Measurements from ENCODE around the gene FZD1.
A peak's percentile ranks its signal among the peaks of the same experiment; 100 is the strongest.

GRCh38 chr7:91247500-91247899 is 16.7 kb upstream of the FZD1 start:
- TF ChIP-seq, protein P1, sequence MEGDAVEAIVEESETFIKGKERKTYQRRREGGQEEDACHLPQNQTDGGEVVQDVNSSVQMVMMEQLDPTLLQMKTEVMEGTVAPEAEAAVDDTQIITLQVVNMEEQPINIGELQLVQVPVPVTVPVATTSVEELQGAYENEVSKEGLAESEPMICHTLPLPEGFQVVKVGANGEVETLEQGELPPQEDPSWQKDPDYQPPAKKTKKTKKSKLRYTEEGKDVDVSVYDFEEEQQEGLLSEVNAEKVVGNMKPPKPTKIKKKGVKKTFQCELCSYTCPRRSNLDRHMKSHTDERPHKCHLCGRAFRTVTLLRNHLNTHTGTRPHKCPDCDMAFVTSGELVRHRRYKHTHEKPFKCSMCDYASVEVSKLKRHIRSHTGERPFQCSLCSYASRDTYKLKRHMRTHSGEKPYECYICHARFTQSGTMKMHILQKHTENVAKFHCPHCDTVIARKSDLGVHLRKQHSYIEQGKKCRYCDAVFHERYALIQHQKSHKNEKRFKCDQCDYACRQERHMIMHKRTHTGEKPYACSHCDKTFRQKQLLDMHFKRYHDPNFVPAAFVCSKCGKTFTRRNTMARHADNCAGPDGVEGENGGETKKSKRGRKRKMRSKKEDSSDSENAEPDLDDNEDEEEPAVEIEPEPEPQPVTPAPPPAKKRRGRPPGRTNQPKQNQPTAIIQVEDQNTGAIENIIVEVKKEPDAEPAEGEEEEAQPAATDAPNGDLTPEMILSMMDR (conservative IDR thresholded peaks at IDR 0.05; ENCODE audit: low read depth in 2 of 2), result peak; percentile 24 to 38
- TF ChIP-seq POLR2AphosphoS5 (IDR thresholded peaks at IDR 0.05; ENCODE audit: low read depth) (no peak), EZH2phosphoT487 (IDR thresholded peaks at IDR 0.05; ENCODE audit: unreplicated experiment) (no peak), EZH2 (IDR thresholded peaks at IDR 0.05; ENCODE audit: low read depth, unreplicated experiment) (no peak), CREB1 (CRISPR knock-in tag; IDR thresholded peaks at IDR 0.05; ENCODE audit: low read depth) (no peak), ZNF114 (CRISPR knock-in tag; IDR thresholded peaks at IDR 0.05) (no peak), REST (IDR thresholded peaks at IDR 0.05; ENCODE audit: unreplicated experiment) (no peak), STAT1 (IDR thresholded peaks at IDR 0.05; ENCODE audit: unreplicated experiment) (no peak), ZNF331 (CRISPR knock-in tag; IDR thresholded peaks at IDR 0.05; ENCODE audit: low read depth) (no peak), JUNB (IDR thresholded peaks at IDR 0.05; ENCODE audit: unreplicated experiment) (no peak), NANOG (IDR thresholded peaks at IDR 0.05; ENCODE audit: borderline replicate concordance) (no peak)
- TF ChIP-seq, protein P2, sequence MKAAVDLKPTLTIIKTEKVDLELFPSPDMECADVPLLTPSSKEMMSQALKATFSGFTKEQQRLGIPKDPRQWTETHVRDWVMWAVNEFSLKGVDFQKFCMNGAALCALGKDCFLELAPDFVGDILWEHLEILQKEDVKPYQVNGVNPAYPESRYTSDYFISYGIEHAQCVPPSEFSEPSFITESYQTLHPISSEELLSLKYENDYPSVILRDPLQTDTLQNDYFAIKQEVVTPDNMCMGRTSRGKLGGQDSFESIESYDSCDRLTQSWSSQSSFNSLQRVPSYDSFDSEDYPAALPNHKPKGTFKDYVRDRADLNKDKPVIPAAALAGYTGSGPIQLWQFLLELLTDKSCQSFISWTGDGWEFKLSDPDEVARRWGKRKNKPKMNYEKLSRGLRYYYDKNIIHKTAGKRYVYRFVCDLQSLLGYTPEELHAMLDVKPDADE (IDR thresholded peaks at IDR 0.05), result no peak
- TF ChIP-seq, protein P3, sequence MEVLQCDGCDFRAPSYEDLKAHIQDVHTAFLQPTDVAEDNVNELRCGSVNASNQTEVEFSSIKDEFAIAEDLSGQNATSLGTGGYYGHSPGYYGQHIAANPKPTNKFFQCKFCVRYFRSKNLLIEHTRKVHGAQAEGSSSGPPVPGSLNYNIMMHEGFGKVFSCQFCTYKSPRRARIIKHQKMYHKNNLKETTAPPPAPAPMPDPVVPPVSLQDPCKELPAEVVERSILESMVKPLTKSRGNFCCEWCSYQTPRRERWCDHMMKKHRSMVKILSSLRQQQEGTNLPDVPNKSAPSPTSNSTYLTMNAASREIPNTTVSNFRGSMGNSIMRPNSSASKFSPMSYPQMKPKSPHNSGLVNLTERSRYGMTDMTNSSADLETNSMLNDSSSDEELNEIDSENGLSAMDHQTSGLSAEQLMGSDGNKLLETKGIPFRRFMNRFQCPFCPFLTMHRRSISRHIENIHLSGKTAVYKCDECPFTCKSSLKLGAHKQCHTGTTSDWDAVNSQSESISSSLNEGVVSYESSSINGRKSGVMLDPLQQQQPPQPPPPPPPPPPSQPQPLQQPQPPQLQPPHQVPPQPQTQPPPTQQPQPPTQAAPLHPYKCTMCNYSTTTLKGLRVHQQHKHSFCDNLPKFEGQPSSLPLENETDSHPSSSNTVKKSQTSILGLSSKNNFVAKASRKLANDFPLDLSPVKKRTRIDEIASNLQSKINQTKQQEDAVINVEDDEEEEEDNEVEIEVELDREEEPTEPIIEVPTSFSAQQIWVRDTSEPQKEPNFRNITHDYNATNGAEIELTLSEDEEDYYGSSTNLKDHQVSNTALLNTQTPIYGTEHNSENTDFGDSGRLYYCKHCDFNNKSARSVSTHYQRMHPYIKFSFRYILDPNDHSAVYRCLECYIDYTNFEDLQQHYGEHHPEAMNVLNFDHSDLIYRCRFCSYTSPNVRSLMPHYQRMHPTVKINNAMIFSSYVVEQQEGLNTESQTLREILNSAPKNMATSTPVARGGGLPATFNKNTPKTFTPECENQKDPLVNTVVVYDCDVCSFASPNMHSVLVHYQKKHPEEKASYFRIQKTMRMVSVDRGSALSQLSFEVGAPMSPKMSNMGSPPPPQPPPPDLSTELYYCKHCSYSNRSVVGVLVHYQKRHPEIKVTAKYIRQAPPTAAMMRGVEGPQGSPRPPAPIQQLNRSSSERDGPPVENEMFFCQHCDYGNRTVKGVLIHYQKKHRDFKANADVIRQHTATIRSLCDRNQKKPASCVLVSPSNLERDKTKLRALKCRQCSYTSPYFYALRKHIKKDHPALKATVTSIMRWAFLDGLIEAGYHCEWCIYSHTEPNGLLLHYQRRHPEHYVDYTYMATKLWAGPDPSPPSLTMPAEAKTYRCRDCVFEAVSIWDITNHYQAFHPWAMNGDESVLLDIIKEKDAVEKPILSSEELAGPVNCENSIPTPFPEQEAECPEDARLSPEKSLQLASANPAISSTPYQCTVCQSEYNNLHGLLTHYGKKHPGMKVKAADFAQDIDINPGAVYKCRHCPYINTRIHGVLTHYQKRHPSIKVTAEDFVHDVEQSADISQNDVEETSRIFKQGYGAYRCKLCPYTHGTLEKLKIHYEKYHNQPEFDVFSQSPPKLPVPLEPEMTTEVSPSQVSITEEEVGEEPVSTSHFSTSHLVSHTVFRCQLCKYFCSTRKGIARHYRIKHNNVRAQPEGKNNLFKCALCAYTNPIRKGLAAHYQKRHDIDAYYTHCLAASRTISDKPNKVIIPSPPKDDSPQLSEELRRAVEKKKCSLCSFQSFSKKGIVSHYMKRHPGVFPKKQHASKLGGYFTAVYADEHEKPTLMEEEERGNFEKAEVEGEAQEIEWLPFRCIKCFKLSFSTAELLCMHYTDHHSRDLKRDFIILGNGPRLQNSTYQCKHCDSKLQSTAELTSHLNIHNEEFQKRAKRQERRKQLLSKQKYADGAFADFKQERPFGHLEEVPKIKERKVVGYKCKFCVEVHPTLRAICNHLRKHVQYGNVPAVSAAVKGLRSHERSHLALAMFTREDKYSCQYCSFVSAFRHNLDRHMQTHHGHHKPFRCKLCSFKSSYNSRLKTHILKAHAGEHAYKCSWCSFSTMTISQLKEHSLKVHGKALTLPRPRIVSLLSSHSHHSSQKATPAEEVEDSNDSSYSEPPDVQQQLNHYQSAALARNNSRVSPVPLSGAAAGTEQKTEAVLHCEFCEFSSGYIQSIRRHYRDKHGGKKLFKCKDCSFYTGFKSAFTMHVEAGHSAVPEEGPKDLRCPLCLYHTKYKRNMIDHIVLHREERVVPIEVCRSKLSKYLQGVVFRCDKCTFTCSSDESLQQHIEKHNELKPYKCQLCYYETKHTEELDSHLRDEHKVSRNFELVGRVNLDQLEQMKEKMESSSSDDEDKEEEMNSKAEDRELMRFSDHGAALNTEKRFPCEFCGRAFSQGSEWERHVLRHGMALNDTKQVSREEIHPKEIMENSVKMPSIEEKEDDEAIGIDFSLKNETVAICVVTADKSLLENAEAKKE (CRISPR knock-in tag; IDR thresholded peaks at IDR 0.05), result no peak
